ENCODE measurements around the gene WWC2. TPM values are rescaled to one million over a fixed set of nuclear protein-coding genes. Genes with fewer than 3 reads are reported as not detected.
A peak's percentile ranks its signal among the peaks of the same experiment; 100 is the strongest.

Gene WWC2
- total RNA-seq, 4 donors from 2014 or later = 33.7 to 48.3 (median 42.9) TPM

DNA sequence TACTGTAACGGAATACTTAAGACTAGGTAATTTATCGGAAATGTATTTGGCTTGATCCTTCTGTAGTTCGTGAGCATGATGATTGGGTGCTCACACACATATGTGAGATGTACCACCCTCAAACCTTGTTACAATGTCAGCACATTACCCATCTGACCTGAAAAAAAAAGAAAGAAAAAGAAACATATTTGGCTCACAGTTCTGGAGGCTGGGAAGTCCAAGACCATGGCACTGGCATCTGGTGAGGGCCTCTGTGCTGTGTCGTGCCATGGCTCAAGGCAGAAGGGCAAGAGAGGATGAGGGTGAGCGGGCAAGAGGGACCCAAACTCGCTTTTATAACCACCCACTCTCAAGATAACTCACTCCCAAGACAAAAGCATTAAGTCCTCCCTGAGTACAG, 230.2 kb downstream of the WWC2 start:
- ATAC-seq (ENCODE audit: low FRiP score) (no peak), DNase-seq (ENCODE audit: low spot score) (no peak)
- TF ChIP-seq, protein P1, sequence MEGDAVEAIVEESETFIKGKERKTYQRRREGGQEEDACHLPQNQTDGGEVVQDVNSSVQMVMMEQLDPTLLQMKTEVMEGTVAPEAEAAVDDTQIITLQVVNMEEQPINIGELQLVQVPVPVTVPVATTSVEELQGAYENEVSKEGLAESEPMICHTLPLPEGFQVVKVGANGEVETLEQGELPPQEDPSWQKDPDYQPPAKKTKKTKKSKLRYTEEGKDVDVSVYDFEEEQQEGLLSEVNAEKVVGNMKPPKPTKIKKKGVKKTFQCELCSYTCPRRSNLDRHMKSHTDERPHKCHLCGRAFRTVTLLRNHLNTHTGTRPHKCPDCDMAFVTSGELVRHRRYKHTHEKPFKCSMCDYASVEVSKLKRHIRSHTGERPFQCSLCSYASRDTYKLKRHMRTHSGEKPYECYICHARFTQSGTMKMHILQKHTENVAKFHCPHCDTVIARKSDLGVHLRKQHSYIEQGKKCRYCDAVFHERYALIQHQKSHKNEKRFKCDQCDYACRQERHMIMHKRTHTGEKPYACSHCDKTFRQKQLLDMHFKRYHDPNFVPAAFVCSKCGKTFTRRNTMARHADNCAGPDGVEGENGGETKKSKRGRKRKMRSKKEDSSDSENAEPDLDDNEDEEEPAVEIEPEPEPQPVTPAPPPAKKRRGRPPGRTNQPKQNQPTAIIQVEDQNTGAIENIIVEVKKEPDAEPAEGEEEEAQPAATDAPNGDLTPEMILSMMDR (IDR thresholded peaks at IDR 0.05) = no peak

DNA sequence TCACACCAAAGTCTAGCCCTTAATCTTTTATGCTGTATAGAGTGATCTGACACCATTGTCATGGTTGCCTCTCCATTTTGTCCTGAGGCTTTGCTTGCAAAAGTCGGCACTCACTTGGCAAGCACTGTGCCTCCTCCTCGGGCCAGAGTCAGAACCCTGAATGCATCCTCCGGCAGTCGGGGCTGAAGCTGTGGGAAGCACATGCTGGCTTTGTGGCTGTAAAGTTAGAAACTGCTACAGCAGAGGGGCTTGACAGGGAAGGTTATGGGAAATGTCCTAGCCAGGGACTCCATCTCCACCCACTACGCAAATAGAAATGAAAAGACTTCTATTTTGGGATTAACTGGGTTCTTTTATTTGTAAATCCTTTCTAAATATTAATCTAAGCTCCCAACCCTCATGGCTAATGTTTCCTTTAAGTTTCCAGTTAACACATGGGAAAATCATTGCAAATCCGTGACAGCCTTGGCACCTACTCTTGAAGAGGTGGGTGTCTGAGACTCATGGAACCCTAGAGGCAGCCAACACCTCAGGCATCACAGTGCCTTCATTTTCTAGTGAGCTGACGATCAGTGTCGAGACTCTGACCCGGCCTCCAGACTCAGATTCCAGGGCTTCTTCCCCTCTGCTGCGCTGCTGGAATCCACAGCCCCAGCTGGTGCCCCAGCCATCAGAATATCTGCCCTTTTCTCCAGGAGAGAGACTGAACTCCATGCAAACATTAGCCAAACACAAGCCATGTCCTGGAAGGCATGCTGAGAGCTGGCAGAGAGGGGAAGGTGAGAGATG, 231.1 kb downstream of the WWC2 start:
- DNase-seq (ENCODE audit: low spot score) = no peak
- TF ChIP-seq, protein P1 (IDR thresholded peaks at IDR 0.05) = no peak
- ATAC-seq (ENCODE audit: low FRiP score) = no peak

DNA sequence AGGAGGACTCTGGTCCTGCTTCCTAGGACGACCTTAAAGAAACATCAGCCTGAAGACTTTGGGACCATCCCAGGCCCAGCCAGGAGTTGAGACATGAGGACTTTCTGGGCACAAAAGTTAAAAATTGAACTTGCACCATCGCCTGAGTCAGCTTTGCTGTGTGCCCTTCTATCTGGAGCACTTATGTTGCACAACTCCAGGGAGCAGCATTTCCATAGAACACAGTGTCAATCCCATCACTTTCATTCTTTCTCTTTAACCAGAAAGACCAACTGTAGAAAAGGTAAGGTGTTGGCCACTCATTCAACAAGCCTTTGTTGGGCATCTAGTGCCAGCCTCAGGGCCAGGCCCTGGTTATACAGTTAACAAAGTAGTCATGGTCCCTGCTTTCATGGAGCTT, 231.8 kb downstream of the WWC2 start:
- ATAC-seq (ENCODE audit: low FRiP score) = no peak
- TF ChIP-seq, protein P1 (IDR thresholded peaks at IDR 0.05) = no peak
- no peak for DNase-seq (ENCODE audit: low spot score)

DNA sequence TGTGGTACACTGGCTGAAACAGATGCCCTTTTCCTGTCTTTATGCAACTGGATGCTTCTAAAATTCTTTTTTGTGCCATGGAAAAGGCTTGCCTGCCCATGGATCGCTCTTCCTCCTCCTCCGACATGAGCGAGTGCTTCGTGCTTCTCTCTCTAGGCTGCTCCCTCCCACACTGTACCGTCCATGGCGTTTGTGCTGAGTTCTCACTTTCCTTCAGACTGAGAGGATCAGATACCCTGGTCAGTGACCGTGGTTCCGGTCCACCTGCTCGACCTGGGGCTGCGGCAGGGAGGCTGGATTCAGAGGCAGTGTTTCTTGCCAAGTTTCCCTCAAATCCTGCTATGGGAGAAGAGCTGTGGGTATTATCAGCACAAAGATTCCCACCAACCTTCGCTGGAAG, 233.4 kb downstream of the WWC2 start:
- TF ChIP-seq, protein P1 (IDR thresholded peaks at IDR 0.05) = no peak
- DNase-seq (ENCODE audit: low spot score) (no peak), ATAC-seq (ENCODE audit: low FRiP score) (no peak)

DNA sequence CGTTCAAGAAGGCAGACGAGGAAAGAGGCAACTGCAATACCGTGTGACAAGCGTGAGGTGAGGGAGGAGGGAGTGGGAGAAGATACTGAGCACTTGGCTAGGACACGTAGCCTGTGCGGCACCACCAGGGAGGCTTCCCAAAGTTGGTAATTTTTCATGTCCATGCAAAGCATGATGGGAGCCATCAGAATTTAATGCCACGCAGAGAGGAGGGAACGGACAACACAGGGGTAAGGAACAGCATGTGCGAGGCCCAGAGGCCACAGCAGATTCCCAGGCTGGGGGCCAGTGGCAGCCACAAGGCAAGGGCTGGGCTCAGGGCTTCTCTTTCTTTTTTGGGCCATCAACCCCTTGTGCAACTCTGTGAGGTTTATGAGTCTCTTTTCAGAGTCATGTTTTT, 234.1 kb downstream of the WWC2 start:
- TF ChIP-seq, protein P1 (IDR thresholded peaks at IDR 0.05) = no peak
- DNase-seq (ENCODE audit: low spot score) (no peak), ATAC-seq (ENCODE audit: low FRiP score) (no peak)

DNA sequence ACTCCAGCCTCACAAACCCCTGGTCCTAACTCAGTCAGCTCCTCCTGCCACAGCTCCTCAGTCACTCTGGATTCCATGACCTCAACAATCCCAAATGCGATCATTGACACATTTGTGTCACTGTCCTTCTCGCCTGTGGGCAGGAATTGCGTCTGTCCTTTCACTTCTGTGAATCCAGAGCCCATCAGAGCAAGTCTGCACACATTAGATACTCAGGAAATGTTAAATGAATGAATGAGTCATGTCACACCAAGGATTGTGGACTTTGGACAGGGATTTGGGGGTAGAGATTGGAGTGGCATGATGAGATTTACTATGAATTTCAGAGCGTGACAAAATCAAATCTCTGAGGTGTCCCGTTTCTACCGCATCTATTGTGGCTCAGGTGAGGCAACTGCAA, 234.9 kb downstream of the WWC2 start:
- no peak for DNase-seq (ENCODE audit: low spot score)
- TF ChIP-seq, protein P1 (IDR thresholded peaks at IDR 0.05) = no peak
- ATAC-seq (ENCODE audit: low FRiP score) = no peak

DNA sequence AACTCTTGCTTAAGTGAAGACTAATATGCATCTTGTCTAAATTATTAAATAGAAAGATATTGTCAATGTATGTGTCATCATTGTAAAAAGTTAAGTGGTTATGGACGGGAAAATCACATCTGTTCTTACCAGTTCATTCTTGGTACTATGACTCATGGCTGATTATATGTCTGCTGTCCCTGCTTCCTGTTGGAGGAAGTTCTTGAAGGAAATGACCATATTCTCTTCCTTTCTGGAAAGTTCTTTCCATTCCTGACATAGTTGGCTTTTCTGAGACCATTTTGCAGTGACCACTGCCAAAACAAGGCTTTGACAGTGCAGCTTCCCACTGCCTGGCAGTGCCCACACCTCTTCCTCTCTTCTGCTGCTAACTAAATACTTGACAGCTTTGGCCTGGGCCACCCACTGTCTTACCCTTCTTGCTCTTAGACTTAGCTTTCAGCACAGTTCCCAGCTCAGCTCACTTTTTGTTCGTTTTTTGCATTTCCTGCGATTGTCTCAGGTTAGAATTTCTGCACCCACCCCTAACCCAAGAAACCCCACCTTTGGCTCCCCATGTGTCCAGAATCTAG, 236.4 kb downstream of the WWC2 start:
- DNase-seq (ENCODE audit: low spot score) (no peak), ATAC-seq (ENCODE audit: low FRiP score) (peak; percentile 44)
- TF ChIP-seq, protein P1 (IDR thresholded peaks at IDR 0.05) = no peak
